Hepatocyte (in vitro differentiated cells): ENCODE data around the gene ZNF345.

ENCODE experiments used
- EZH2 ChIP-seq: fragments of 200-600 bp; sonication (generic); IDR thresholded peaks from 2 replicates; pipeline ENCODE4 v1.6.1; 2016; ENCODE audit warnings: antibody characterized with exemption, mild to moderate bottlenecking, borderline replicate concordance
- EZH2phosphoT487 ChIP-seq: fragments of 200-600 bp; sonication (generic); IDR thresholded peaks from one replicate; pipeline ENCODE4 v1.6.1; 2018; ENCODE audit warnings: antibody characterized with exemption, mild to moderate bottlenecking, low read depth, moderate library complexity; ENCODE audit not compliant: unreplicated experiment, severe bottlenecking
- TF ChIP-seq, protein P1 (sequence below): fragments of 200-600 bp; sonication (generic); IDR thresholded peaks from 2 replicates; pipeline ENCODE4 v1.5.1; 2016; ENCODE audit warnings: antibody characterized with exemption, mild to moderate bottlenecking; ENCODE audit not compliant: poor library complexity

DNA sequence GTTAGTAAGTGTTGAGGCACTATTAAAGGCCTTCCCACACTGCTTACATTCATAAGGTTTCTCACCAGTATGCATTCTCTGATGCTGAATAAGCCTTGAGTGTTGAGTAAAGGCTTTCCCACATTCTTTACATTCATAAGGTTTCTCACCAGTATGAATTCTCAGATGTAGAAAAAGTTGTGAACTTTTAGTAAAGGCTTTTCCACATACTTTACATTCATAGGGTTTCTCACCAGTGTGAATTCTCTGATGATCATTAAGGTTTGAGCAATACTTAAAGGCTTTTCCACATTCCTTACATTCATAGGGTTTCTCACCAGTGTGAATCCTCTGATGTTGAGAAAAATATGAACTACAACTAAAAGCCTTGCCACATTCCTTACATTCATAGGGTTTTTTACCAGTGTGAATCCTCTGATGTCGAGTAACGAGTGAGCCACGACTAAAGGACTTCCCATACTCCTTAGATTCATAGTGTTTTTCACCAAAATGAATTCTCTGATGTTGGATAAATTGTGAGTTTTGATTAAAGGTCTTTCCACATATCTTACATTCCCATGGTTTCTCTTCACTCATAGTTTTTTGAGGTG is 41.2 kb downstream of the ZNF345 start:
- TF ChIP-seq, protein P1, sequence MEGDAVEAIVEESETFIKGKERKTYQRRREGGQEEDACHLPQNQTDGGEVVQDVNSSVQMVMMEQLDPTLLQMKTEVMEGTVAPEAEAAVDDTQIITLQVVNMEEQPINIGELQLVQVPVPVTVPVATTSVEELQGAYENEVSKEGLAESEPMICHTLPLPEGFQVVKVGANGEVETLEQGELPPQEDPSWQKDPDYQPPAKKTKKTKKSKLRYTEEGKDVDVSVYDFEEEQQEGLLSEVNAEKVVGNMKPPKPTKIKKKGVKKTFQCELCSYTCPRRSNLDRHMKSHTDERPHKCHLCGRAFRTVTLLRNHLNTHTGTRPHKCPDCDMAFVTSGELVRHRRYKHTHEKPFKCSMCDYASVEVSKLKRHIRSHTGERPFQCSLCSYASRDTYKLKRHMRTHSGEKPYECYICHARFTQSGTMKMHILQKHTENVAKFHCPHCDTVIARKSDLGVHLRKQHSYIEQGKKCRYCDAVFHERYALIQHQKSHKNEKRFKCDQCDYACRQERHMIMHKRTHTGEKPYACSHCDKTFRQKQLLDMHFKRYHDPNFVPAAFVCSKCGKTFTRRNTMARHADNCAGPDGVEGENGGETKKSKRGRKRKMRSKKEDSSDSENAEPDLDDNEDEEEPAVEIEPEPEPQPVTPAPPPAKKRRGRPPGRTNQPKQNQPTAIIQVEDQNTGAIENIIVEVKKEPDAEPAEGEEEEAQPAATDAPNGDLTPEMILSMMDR = no peak
- TF ChIP-seq EZH2 (no peak), EZH2phosphoT487 (no peak)
